Mucosa of rectum (tissue), 2 donors: Measurements from ENCODE around the gene TXLNG.

Experiments
- H3K27ac ChIP-seq, 2 donors: one replicate each; pipeline ENCODE4 v1.7.0; 2013; ENCODE audit warnings: inconsistent platforms in 2 of 2, low read depth in 2 of 2, low read length in 2 of 2
- H3K27me3 ChIP-seq, 2 donors: one replicate each; pipeline ENCODE4 v1.7.0; 2013; ENCODE audit warnings: low read length in 2 of 2; ENCODE audit not compliant: control insufficient read depth in 2 of 2, insufficient read depth in 2 of 2
- H3K36me3 ChIP-seq, 2 donors: one replicate each; pipeline ENCODE4 v1.7.0; 2013; ENCODE audit warnings: low read length in 2 of 2; ENCODE audit not compliant: control insufficient read depth in 2 of 2, insufficient read depth in 2 of 2
- H3K4me1 ChIP-seq, 2 donors: one replicate each; pipeline ENCODE4 v1.7.0; 2013; ENCODE audit warnings: low read length in 2 of 2, mild to moderate bottlenecking in 1 of 2; ENCODE audit not compliant: control insufficient read depth in 2 of 2, insufficient read depth in 2 of 2
- H3K4me3 ChIP-seq, 2 donors: one replicate each; pipeline ENCODE4 v1.7.0; 2013; ENCODE audit warnings: low read length in 2 of 2
- H3K9ac ChIP-seq, 2 donors: one replicate each; pipeline ENCODE4 v1.7.0; 2013; ENCODE audit warnings: low read length in 2 of 2, low read depth in 1 of 2, mild to moderate bottlenecking in 1 of 2
- H3K9me3 ChIP-seq, 2 donors: one replicate each; pipeline ENCODE4 v1.7.0; 2013; ENCODE audit warnings: low read length in 2 of 2; ENCODE audit not compliant: control insufficient read depth in 2 of 2
- donor health status: healthy.
- donor health status: Normal muscosa, but diverticular disease.

Gene TXLNG

DNA sequence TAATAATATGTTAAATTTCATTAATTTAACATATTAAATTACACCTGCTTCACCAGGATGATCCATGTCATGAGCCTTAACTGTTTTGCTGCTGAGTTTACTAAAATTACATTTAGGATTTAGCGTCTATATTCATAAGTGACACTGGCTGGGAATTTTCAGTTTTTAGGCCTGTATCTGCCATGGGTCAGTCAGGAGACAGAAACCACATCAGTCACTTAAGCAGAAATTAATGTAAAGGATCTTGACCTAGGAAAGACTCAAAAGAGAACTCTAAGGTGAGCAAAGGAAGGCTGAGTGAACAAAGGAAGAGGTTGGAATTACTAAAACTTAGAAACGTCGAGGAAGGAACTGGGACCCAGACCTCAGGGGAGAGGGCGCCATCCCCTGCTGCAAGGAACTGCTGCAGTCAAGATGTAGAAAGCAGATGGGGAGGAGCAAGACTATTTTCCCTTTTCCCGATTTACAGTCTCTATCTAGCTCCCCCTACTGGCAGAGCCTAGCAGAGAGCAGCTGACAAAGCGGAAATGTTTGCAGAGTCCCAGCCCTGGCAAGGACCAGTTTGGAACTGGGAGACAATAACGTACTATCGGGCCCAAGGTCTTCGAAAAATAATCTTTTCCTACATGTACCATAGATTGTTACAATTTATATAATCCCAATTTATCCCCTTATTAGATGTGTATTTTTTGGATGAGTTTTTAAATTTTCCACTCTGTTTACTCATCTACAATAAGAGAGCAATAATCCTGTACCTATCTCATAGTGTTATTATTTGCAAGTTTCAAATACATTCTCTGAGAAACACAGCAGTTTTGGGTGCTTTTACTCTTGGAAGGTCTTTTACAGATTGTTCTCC is 106.5 kb downstream of the TXLNG start:
- Histone ChIP-seq H3K36me3 (no peaks in the 10 kb centered on the region), H3K4me3 (no peak overlapping the region), H3K9me3 (no peaks in the 10 kb centered on the region), H3K4me1 (no peaks in the 10 kb centered on the region), H3K27me3 (peaks cover 4 to 12% of the 10 kb centered on the region in 2 donors), H3K27ac (no peak overlapping the region), H3K9ac (no peak overlapping the region)
